Limb (tissue), 2 donors: ENCODE measurements around the gene KRT74.
A peak's percentile ranks its signal among the peaks of the same experiment; 100 is the strongest.

ENCODE experiments used
- DNase-seq, 2 donors: peaks; one replicate each; pipeline ENCODE4 v3.0.0-alpha.2; 2016; ENCODE audit errors: extremely low spot score in 2 of 2

KRT74 gene

GRCh38 chr12:52522346-52523011 lies 51.2 kb downstream of the KRT74 start:
- peak in 1 of 2 donors; percentile 22 for DNase-seq

DNA sequence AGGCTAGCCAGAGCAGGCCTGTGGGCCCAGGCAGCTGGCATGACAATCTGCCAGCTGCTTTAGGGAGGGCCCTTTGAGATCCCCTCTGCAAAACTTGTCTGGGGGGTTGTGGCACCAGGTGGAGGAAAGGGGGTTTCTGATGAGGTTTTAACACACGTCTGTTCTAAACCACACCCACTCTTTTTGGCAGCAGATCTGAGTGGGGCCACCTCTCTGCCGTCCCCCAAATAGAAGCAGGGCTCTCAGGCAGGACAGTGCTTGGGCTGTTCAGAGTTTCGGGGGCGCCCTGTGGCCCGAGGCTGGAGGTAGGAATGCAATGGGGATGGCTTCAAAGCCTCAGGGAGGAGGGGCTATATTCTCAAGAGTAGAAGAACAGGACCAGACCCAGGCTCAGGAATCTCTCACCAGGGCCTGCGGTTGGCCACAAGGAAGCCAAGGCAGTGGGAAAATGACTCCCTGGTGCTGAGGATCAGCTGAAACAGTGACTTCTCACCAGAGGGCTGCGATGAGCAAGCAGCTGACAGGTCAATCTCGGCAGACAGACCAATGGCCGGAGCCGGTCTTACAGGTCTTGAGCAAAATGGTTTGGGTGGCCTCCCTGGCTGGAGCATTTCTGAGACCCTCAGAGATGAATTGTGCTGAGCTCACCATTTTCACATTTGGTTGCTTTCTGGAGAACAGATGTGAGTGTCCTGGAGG lies 51.9 kb downstream of the KRT74 start:
- DNase-seq = no peak

DNA sequence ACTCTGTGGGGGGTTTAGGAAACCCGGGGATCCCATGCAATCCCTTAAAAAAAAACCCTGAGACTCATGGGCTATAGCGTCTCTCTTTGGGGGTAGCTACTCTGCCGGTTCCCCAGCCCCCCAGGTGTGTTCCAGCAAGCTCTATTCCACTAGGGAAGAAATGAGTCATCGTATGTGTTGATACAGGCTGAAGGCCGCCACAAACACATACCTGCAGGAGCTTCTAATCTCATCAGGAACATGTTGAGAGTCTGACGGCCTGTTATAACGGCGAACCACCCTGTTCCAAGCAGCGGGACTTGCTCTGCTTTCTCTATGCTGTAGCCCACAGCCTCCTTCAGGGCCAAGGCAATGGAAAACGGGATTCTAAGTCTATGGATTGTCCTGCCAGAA lies 52.5 kb downstream of the KRT74 start:
- DNase-seq = peak in 1 of 2 donors; percentile 34

GRCh38 chr12:52519826-52520662 lies 53.6 kb downstream of the KRT74 start, which contains the start of gene KRT5:
TSS of gene KRT5 (minus strand) at chr12:52520394. CDS start at chr12:52520296, 98 bp downstream.
- peak in 1 of 2 donors; percentile 32 for DNase-seq

DNA sequence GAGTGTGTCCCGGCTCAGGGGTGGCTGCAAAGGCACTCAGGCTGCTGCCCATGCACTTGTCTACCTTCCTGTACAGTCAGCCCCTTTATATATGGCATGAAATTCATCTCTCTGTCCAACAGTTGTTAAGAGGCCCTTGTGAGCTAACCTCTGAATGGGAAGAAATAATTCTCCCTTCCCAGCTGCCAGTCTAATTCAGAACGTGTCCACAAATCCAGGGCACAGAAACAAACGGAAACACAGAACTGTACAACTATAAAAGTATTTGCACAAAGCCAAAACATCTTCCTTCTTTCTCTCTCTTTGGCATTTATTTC lies 54.3 kb downstream of the KRT74 start:
- peak in 1 of 2 donors; percentile 16 for DNase-seq

DNA sequence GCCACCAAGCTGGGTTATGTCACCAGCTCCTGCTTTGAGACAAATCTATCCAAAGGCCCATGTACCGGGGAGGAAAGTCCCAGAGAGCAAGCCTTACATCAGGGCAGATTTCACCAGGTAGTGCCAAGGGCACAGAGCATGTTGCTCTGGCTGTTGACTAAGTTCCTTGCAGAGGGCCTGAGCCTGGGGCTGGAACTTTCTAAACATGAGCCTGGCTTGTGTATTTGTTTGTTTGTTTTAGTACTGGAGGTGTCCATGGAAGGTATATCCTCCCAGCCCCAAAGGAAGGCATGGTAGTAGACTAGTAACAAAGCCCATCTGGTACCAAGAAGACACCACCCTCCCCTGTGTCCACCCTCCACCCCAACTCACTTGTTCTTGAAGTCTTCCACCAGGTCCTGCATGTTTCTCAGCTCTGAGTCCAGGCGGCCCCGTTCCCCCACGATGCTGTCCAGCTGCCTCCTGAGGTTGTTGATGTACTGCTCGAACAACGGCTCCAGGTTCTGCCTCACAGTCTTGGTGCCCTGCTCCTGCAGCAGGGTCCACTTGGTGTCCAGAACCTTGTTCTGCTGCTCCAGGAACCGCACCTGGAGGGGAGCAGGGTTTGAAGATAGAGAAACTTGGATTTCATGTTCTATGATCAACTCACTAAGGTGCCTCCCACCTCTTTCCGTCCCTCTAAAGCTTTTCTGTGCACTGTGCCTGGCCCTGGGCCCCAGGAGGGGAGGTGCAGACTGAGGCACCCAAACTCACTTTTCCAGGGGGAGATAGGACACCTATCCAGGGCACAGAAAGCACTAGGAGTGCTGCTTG lies 54.9 kb downstream of the KRT74 start:
- DNase-seq = peak in 1 of 2 donors; percentile 8

DNA sequence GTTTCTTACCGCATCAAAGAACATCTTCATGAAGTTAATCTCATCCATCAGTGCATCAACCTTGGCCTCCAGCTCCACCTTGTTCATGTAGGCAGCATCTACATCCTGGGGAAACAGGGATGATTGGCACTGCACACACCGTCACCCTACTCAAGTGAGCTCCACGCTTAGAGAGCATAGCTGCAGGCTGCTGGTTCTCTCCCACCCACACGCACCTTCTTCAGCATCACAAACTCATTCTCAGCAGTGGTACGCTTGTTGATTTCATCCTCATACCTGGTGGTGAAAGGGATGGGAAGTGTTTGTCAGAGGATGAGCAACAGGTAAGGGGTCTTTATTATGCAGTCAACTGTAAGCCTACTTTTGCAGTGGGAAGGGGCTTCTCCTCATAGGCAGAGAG lies 55.8 kb downstream of the KRT74 start:
- DNase-seq = no peak

DNA sequence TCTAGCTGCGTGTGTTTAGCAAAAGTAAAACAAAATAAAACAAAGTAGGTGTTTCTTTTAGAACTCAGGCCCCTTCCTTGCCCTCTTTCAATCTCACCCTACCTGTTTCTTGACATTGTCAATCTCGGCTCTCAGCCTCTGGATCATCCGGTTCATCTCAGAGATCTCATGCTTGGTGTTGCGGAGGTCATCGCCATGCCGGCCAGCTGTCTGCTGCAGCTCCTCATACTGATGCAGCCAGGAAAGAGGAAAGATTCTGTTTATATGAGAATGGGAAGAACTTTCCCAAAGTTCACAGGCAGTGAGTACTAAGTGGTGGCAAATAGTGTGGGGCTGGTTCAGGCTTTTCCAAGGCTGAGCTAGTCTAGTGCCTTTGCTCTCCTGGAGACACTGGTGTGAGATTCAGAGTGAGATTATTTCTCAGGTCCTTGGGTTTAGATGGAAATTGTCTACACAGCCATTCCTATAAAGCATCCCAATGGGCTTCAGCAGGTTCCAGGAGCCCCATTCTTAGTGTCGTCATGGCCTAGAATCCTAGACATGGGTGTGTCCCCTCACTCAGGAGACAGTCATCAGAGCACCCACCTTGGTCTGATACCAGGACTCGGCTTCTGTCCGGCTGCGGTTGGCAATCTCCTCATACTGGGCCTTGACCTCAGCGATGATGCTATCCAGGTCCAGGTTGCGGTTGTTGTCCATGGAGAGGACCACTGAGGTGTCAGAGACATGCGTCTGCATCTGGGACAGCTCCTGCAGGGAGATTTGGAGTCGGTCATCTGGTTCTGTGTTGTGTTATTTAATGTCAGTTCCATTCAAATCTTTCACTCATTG lies 56.4 kb downstream of the KRT74 start:
- peak in 1 of 2 donors; percentile 1 for DNase-seq

- DNase-seq = peak in 1 of 2 donors; percentile 11
Measured at GRCh38 chr12:52515927-52516831, 57.5 kb downstream of the KRT74 start.
